GM21717 (cell line): ENCODE measurements around the gene EIF2D.

Experiments used
- ATAC-seq: cut with Tn5 transposase; IDR thresholded peaks from one replicate; pipeline ENCODE4 v1.9.1; 2021; ENCODE audit warnings: mild to moderate bottlenecking, moderate library complexity; ENCODE audit not compliant: unreplicated experiment

EIF2D gene

GRCh38 chr1:206551986-206552326, 60.3 kb downstream of the EIF2D start:
- no peak for ATAC-seq

GRCh38 chr1:206551296-206551985, 60.8 kb downstream of the EIF2D start:
- no peak for ATAC-seq

- ATAC-seq = no peak
Observed at GRCh38 chr1:206550446-206550845, 61.8 kb downstream of the EIF2D start.

- no peak for ATAC-seq
Observed at GRCh38 chr1:206547104-206547503, 65.2 kb downstream of the EIF2D start.

- no peak for ATAC-seq
Observed at GRCh38 chr1:206545351-206545750, 66.9 kb downstream of the EIF2D start.

GRCh38 chr1:206544562-206545257, 67.6 kb downstream of the EIF2D start:
- ATAC-seq = no peak
